Fibroblast of skin of right biceps (primary cell): ENCODE data around the gene HLA-DRB1.
"Not testable (repeated sequence)": the region's sequence is repeated elsewhere in the genome, so short reads cannot be mapped to it uniquely, and the experiment has no call there.

Experiments
- DNase-seq: peaks from one replicate; pipeline ENCODE4 v3.0.0-alpha.2; 2013

Gene HLA-DRB1

DNA sequence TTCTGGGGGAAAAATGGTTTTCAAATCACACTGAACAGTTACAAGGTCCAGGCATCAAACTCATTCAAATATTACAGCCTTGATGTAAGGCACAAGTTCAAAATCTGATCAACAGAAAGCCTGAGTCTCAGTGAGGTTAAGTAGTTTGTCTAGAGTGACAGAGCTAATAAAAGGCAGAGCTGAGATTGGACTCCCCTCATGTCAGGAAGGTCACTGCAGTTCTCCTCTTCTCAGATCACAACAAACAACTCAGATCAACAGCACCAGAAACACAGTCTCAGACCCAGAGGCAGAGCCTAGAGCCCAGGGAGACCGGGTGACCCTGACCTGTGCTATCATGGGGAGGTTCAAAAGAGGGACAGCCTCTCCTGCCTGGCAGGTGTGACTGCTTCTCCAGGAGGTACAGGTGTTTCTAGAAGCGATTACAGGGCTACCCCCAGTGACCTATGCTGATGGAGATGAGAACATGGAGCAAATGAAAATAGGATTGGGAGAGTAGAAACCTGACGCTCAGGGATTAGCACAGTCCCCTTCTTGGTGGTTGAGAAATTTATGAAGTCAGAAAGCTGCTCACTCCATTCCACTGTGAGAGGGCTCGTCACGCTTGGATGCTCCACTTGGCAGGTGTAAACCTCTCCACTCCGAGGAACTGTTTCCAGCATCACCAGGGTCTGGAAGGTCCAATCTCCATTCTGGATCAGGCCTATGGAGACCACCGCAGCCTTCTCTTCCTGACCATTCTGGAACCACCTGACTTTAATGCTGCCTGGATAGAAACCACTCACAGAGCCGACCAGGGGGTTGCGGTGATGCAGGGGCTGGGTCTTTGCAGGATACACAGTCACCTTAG is 35.3 kb downstream of the HLA-DRB1 start:
- DNase-seq, result no peak

DNA sequence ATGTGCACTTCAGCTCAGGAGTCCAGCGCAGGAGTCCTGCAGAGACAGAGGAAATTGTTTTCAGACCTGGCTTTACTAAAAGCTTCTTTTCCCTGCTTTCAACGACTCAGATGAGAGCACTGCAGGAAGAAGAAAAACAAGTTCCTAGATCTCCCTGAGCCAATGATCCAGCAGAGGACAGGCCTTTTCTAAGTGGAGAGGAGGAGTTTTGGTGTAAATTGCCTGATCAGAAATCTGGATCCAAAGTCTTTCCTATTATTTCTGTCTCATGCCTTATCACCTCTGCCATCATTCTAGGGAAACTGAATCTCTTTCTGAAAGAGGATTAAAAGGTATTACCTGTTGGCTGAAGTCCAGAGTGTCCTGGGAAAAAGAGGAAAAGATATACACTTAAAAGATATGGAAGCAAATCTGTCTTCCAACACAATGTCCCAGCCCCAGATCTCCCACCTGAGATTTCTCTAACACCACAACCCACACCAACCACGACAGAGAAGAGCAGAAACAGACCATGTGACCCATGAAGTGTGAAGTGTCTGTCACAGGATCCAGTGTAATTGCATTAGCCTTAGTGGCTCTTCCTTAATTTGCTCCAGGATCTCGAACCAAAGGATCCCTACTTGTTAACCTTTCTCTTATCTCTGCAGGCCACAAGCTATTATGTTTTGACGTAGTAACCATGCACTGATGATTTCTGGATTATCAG is 36.5 kb downstream of the HLA-DRB1 start:
- DNase-seq, result no peak

DNA sequence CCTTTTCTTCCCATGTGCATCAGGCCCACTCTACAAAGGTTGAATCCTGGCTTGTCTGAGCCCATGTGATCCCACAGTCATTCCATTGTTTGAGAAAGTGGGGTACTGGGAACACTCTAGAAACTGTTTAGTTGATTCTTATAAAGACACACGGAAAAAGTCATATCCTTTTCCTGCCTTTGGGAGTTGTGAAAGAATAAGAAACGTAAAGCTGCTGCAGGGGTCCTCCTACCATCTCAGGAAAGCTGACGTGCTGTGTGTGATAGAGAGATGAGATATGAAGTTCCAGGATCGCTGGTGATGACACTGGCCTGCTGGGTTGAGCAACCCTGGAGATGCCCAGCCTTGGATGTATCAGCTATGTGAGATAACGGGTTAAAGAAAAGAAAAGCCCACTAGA is 38.2 kb downstream of the HLA-DRB1 start:
- DNase-seq, result no peak

DNA sequence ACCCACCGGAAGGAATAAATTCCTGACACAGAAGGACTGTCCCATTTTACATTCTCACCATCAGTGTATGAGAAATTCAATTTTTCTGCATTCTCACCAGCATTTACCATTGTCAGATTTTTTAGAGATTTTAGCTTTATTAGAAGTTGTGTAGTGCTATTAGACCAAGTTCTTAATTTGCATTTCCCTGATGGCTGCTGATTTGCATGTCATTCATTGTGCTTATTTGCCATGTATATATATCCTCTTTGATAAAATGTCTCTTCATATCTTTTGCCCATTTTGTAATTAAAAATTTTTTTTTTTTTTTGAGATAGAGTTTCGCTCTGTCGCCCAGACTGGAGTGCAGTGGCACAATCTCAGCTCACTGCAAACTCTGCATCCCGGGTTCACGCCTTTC is 49.8 kb downstream of the HLA-DRB1 start:
- no peak for DNase-seq

DNA sequence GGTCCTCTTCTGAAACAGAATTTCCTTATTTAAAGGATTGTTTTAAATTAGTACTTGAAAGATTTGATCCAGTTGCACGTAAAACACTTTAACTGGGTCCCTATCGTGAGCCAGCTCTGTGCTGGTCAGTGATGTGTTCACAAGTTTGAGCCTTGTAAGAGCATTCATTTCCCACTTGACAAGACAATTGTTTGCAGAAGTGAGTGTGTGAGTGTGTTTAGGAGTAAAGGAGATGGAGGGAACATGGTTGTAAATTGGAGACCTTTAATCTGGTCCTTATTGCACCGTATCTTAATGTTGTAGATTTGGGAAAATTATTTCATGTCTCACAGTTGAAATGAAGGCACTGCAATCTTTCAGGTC is 59.2 kb downstream of the HLA-DRB1 start:
- DNase-seq, result not testable (repeated sequence)

DNA sequence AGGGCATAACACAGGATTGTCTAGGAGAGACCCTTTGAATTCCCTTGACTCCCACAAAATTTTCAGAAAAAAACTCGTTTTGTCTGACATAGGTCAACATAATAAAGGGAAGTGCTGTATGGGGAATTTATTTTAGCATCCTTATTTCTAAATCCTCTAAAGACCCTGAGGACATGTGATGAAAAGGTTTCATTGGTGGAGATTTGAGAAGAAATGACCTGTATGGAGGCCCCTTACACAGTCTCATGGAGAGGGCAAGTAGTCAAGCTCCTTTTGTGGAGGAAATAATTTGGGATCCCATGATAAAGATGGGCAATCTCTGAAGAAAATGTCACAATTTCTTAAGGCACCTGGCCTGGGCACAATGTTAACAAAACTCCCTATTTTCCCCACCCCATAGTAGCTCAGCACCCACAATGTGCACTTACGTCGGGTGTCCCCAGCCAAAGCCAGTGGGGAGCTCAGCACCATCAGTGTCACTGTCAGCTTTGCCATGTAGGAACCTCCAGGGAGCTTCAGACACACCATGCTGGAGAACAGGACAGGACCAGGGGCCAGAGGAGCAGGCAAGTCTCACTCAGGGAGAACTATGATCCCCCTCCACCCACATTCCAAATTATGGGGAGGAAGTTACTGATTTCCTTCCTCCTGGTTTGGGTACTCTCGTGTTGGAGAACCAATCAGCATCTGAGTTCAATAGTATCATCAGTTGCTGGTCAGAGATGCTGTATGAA is 59.8 kb downstream of the HLA-DRB1 start, which contains the start of gene HLA-DRB5:
Gene HLA-DRB5, minus strand, starts transcription at position 591 of the 734 bp plus-strand sequence. Its CDS starts 63 bp downstream, at position 528.
- no peak for DNase-seq
